Medulla oblongata (tissue), 1 donor: ENCODE results near the gene PLXNA4.

Experiments used
- DNase-seq: peaks from one replicate; pipeline ENCODE4 v3.0.0-alpha.2; 2015; ENCODE audit errors: extremely low spot score

Gene PLXNA4

GRCh38 chr7:132117636-132118035 lies 458.6 kb downstream of the PLXNA4 start:
- no peak for DNase-seq

DNA sequence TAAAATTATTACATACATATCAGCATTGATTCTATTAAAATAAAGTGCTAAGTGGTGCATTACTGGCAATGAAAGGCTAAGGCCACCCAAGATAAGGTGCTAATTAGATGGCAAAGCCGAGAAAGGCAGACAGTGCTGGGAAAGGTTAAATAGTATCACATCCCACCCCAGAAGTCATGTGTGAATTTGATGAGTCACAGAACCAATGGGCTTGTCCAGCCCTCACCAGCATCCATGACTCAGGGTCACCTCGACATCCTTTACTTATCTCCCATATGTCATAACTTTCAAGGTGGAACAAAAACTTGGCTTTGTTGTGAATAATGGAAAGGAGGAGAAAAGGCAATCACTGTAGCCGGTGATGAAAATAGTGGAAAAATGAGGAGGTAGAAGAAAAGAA lies 459.1 kb downstream of the PLXNA4 start:
- no peak for DNase-seq

DNA sequence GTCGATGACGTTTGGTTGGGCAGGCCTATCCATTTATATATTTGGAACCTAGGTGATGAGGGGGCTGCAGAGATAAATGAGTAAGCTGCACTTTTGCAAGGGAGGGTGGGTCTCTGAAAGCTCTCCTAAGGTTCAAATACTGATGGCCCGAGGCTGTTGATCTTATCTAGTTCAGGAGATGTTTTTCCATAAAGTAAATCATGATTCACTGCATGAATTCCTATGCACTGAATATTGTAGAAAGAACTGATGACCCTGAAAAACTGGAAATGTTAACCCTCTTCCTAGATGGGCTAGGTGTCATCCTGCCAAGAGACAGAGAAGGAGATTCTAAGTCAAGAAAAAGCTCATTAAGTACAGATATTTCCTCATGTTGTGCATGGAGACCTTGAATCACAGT lies 459.9 kb downstream of the PLXNA4 start:
- no peak for DNase-seq

- no peak for DNase-seq
Measured at GRCh38 chr7:132115758-132116157, 460.5 kb downstream of the PLXNA4 start.

DNA sequence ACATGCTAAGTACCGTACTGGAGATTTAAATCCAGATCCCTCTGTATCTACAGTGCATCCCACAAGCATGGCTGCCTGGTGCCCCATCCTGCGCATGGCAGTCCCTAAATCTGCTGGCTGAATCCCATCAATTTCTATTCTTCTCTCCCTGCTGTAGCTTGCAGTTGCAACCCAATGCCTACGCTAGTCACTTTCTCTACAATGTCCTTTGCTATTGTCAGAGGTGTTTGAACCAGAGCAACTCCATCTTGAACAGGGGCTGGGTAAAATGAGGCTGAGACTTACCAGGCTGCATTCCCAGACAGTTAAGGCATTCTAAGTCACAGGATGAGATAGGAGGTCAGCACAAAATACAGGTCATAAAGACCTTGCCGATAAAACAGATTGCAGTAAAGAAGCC lies 461.2 kb downstream of the PLXNA4 start:
- no peak for DNase-seq

GRCh38 chr7:132114411-132114810 lies 461.9 kb downstream of the PLXNA4 start:
- no peak for DNase-seq

DNA sequence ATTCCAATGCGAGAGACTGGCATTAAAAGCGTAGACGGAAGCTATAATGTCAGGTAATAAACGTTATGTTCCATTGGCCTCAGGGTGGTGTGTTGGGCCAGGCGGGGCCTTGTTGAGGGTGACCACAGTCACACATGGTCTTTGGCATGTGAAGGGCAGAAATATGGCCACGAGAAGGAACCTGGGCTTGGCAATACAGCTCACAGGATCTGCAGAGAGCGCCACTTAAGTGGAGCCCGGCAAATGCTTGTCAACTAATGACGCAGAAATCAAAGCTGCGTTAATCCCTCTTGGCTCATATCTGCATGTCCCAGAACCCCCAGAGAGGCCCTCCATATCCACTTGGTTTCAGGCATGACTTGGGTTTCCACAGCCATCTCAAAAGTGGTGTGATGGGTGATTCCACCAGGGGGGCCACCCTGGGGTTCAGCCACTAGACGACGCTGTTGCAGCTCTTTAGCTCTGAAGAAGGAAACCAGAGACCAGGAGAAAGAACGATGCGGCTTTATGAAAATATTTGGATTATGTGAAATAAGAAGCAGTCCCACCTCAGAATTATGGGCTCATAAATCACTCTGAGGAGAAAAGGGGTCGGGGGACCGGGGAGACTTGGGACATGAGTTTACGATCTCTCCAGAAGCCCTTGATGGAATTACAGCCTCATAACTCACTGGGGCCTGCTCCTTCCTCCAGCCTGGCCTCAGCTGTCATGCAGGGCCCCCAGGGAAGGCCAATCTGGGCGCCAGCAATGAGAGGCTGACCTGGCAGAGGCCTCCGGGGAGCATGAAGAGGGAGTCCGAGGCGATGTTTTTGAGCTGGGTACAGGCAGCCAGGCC lies 462.5 kb downstream of the PLXNA4 start:
- no peak for DNase-seq

DNA sequence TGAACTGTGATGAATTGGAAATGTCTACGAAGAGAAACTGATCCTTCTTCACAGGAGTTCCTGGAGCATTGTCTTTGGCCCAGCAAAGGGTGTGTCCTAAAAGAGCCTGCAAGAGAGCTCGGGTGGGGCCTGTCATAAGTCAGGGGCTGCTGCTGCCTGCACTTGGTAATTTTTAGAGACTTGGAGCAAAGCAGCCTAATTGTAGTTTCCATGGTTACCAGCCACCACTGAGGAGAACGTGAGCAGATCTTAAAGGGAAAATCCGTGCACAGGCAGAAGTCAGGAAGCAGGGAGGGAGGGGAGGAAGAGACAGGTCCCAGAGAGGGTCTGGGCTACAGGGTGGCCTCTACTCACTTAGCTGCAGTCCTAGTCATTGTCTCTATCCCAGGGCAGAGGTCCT lies 463.6 kb downstream of the PLXNA4 start:
- DNase-seq, result no peak

- DNase-seq, result no peak
Measured at GRCh38 chr7:132112106-132112505, 464.2 kb downstream of the PLXNA4 start.

- DNase-seq, result no peak
Measured at GRCh38 chr7:132110692-132111091, 465.6 kb downstream of the PLXNA4 start.

DNA sequence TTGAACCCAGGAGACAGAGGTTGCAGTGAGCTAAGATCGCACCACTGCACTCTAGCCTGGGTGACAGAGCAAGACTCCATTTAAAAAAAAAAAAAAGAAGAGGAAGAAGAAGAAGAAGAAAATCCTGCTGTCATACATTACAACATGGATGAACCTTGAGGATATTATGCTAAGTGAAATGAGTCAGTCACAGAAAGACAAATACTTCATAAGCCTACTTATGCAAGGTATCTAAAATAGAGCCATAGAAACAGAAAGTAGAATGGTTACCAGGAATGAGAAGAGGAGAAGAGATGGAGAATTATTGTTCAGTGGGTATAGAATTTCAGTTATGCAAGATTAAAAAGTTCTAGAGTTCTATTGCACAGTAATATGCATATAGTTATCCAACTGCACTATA lies 466.5 kb downstream of the PLXNA4 start:
- no peak for DNase-seq

- no peak for DNase-seq
Measured at GRCh38 chr7:132108563-132108962, 467.7 kb downstream of the PLXNA4 start.

DNA sequence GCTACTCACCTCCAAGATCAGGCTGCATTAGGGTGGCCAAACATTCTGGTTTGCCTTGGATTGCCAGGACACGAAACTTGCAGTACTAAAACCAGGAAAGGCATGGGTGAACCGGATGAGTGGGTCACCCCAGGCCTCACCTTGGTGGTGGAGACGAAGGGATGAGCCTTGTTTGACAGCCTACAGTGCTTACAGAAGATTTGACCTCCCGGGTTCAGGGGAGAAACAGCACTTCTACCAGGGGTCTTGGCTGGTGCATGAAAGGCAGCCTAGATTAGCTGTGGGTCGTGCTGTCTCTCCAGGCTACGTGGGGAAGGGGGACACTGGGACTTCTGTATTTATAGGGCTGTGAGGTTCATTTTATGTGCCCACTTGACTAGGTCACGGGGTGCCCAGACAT lies 469.8 kb downstream of the PLXNA4 start:
- no peak for DNase-seq

DNA sequence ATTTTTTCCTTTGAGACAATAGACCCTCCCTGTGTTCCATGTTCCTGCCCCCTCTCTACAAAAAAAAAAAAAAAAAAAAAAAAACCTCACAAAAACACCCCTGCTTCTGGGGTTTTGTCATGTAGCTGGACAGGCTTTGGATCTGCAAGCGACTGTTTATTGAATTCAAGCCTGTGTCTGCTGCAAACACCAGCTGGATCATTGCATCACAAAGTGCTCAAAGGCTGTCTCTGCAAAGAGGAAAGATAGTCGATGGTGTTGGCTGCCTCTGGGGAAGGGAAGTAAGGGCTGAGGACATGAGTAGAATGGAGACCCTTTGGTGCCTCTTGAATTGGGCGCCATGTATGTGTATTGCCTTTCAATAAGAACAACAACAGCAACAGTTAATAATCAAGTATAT lies 471.2 kb downstream of the PLXNA4 start:
- no peak for DNase-seq

DNA sequence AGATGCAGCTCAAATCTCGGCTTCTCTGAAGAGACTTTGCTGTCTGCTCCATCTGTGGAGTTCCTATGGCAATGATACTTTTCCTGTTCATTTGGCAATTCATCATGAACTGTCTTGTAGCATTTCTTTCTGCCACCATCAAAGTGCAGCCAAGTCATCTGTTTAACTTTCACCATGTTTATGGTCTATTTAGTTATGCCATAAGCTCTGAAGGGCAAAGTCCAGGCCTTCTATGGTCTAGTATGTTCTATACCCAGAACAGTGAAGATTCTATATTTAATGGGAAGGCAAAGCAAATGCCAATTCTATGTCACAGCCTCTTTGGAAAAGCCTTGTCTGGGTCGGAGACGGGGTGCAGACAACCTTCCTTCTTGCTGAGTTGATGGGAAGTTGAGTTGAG lies 472.6 kb downstream of the PLXNA4 start:
- no peak for DNase-seq

DNA sequence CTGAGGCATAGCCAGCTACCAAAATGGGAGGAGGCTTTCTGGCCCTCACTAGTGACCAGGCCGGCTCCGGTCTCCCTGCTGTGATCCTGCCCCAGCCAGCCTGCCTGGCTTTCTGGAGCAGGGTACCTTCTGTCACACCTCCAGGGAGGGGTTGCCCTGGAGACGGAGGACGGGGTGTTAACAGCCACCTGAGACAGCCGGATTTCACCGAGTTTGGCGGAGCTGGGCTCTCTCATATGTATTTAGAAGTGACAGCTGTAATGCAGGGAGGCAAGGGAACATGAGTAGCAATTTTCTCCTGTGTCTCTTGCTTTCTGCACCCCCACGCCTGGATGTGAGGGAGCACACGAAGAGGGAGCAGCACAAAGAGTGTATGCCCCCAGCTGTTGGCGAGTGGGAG lies 473.3 kb downstream of the PLXNA4 start:
- no peak for DNase-seq

- DNase-seq, result no peak
Measured at GRCh38 chr7:132102391-132102790, 473.9 kb downstream of the PLXNA4 start.

- no peak for DNase-seq
Measured at GRCh38 chr7:132100981-132101380, 475.3 kb downstream of the PLXNA4 start.

DNA sequence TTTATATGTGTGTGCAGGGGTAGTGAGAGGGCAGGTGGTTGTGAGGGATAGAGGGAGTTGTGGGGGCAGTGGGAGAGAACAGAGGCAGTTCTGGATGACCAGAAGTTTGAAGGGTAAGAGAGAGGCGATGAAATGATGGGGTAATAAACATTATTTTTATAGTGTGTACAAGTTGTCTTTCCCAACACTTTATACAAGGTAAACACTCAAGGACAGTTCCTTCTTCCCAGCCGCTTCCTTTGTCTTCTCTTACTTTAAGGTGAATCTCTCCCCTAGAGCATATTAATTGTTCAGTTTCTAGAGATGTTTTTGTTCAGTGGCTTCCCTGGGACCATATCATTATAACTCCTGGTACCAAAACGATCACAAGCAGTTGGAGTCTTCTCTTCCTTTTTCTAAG lies 475.8 kb downstream of the PLXNA4 start:
- DNase-seq, result no peak

- no peak for DNase-seq
Measured at GRCh38 chr7:132099163-132099562, 477.1 kb downstream of the PLXNA4 start.

DNA sequence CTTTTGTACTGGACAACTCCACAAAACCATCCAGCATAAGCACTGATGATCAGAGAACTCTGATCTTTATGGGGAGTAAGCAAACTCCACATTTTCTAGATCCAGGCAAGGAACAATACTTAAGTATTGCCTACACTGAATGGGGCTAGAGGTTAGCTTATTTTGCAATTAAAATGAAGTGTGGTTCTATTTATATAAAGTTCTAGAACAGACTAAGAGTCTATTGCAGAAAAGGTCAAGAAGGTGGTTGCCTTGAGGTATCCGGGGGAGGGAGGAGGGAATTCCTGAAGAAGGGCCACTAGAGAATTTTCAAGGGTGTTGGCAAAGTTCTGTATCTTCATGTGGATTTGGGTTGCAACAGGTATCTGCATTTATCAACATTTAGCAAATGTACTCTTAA lies 477.9 kb downstream of the PLXNA4 start:
- DNase-seq, result no peak

GRCh38 chr7:132097550-132098134 lies 478.6 kb downstream of the PLXNA4 start:
- DNase-seq, result no peak

DNA sequence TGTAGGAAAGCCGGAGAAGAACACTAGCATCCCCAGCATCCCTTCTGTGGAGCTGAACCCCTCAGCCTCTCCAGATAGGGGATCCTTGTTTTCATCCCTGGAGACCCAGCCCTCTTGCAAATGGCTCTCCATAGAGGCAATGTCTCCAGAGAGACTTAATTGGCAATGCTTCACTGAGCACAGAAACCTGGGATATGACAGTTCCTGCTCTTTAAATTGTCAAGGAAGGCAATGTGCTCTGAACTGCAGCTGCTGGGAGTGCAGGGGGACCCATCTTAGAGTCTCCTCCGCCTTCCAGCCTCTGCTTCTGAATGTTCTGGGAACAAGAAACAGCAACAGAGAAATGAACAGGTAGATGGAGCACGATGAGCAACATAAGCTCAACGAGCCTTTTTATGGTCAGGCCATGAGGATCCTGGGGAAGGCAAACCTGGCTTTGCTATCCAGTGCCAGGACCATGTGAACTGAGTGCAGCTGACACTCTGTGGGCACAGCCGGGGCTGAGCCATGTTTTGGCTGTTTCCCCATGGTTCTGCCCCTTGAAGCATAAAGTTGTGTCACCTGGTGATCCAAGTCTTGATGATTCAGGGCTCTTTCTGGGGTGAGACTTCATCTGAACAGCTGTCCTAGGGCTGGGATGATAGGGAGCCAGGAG lies 481.0 kb downstream of the PLXNA4 start:
- DNase-seq, result no peak
